Fibroblast of villous mesenchyme (primary cell): ENCODE results near the gene CCAR1. TPM values are rescaled to one million over a fixed set of nuclear protein-coding genes. Genes with fewer than 3 reads are reported as not detected.
"Not testable (repeated sequence)": the region's sequence is repeated elsewhere in the genome, so short reads cannot be mapped to it uniquely, and the experiment has no call there.

ENCODE experiments used
- DNase-seq: peaks from one replicate; pipeline ENCODE4 v3.0.0-alpha.2; 2010; ENCODE audit warnings: low read depth
- H3K4me3 ChIP-seq: 2 replicates; pipeline ENCODE4 v1.5.1; 2011; ENCODE audit warnings: low read depth, mild to moderate bottlenecking, low read length
- CTCF ChIP-seq: IDR thresholded peaks from 2 replicates; pipeline ENCODE4 v1.5.1; 2012; ENCODE audit warnings: low read depth, mild to moderate bottlenecking, low read length; ENCODE audit not compliant: insufficient read depth
- total RNA-seq: library from RNA; depleted of rRNA; stranded (reverse); fragments of >200 nt; gene quantifications from 2 replicates; pipeline ENCODE4 v1.2.3, GENCODE V29; 2012

The CCAR1 gene
- total RNA-seq, 1 donor = 47.1 TPM

- no peak for DNase-seq
- TF ChIP-seq CTCF = no peak
- no peak overlapping the region for H3K4me3 ChIP-seq
Observed at GRCh38 chr10:68742397-68742796, 21.4 kb downstream of the CCAR1 start.

DNA sequence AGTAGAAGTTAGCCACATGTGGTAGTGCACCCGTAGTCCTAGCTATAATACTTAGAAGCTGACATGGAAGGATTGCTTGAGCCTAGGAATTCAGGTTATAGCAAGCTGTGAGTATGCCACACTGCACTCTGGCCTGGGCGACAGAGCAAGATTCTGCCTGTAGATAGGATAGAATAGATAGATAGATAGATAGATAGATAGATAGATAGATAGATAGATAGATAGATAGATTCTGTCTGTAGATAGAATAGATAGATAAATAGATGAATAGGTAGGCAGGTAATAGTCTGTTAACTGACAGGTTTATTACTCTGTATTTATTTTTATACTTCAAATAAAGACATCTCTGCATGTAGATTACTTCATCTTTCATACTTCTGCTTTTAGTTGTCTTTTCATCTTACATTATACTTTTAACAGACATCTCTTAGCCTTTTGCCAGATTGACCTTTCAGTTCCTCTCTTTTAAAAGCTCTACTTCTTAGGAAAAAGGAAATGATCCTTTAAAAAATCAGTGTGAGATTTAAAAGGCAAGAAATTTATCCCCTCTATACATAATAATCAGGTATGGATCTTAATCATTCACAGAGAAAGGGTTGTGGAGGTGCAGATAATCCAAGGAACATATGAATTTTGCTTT is 31.8 kb downstream of the CCAR1 start:
- H3K4me3 ChIP-seq = no peak overlapping the region
- no peak for DNase-seq
- no peak for TF ChIP-seq CTCF

- H3K4me3 ChIP-seq = no peak overlapping the region
- no peak for TF ChIP-seq CTCF
- DNase-seq = no peak
Observed at GRCh38 chr10:68756246-68756645, 35.2 kb downstream of the CCAR1 start.

DNA sequence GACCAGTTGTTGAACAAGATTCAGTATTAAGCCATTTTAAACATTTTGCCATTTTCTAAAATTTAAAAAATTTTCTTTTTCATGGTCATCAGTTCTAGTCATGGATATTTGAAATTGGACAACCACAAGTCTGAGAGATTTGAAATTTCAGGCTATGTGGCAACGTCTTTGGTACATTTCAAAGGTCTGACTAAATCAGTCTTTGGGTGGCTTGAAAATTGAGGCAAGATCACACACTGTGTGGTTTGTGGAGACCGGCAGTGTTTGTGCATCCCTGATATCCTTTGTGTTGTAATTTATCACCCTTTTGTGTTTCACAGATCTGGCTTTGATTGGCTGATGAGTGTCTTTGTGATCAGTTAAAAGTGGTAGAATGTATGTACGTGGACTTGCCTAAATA is 35.7 kb downstream of the CCAR1 start:
- TF ChIP-seq CTCF = no peak
- no peak for DNase-seq
- H3K4me3 ChIP-seq = no peak overlapping the region

DNA sequence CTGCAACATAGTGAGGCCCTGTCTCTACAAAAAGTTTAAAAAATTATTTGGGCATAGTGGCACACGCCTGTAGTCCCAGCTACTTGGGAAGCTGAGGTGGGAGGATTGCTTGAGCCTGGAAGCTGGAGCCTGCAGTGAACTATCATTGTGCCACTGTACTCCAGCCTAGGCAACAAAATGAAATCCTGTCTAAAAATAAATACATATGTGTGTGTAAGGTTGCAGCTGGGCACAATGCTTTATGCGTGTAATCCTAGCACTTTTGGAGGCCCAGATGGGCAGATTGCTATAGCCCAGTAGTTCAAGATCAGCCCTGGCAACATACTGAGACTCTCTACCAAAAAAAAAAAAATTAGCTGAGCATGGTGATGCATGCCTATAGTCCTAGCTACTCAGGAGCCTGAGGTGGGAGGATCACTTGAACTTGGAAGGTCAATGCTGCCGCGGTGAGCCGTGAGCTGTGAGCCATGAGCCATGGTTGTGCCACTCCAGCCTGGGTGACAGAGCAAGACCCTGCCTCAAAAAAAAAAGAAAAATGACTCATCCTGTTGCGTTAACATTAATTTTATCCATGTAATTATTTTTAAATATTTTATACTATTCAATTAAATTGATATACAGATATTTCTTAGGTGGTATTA is 38.3 kb downstream of the CCAR1 start:
- no peak overlapping the region for H3K4me3 ChIP-seq
- no peak for TF ChIP-seq CTCF
- DNase-seq = no peak

DNA sequence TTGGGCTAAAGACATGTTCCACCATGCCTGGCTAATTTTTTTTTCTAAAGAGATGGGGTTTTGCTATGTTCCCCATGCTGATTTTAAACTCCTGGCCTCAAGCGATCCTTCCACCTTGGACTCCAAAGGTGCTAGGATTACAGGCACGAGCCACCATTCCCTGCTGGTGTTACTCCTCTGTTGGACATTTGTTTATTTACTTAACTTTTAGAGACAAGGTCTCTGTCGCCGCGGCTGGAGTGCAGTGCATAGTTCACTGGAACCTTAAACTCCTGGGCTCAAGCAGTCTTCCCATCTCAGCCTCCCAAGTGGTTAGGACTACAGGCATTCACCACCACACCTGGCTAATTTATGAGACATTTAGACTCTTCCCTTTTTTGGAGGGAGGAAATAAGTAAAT is 38.9 kb downstream of the CCAR1 start:
- TF ChIP-seq CTCF = no peak
- no peak overlapping the region for H3K4me3 ChIP-seq
- no peak for DNase-seq

DNA sequence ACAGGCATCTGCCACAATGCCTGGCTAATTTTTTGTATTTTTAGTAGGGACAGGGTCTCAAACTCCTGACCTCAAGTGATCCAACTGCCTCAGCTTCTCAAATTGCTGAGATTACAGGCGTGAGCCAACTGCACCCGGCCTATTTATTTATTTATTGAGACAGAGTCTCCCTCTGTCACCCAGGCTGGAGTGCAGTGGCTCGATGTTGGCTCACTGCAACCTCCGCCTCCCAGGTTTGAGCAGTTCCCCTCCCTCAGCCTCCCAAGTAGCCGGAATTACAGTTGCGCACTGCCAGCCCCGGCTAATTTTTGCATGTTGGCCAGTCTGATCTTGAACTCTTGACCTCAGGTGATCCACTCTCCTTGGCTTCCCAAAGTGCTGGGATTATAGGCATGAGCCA is 46.4 kb downstream of the CCAR1 start:
- H3K4me3 ChIP-seq, DNase-seq: not testable (repeated sequence)
